ENCODE data around the gene ALG1L2.
"Not testable (repeated sequence)": the region's sequence is repeated elsewhere in the genome, so short reads cannot be mapped to it uniquely, and the experiment has no call there.

The ALG1L2 gene

DNA sequence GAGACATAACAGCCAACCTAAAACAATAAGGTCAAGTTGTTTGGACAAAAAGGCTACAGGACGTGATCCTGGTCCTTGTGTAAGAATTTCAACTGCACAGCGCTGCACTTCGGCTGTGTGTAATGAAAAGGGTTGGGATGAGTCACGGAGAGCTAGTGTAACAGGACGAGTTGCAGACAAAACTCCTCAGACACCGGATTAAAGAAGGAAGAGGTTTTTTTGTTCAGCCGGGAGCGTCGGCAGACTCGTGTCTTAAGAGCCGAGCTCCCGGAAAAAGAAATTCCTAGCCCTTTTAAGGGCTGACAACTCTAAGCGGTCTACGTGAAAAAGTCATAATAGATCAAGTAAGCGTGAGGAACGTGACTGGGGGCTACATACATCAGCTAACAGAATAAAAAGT lies 59.1 kb downstream of the ALG1L2 start:
- H3K9me3 ChIP-seq (ENCODE audit: control insufficient read depth in 1 of 2, low read length in 2 of 2); H3K27me3 ChIP-seq (ENCODE audit: low read depth, low read length); H3K4me3 ChIP-seq (ENCODE audit: low read depth in 1 of 2, low read length in 2 of 2); H3K36me3 ChIP-seq (ENCODE audit: control insufficient read depth in 1 of 2, insufficient read depth in 2 of 2, low read length in 2 of 2); H3K4me1 ChIP-seq (ENCODE audit: control insufficient read depth in 1 of 2, insufficient read depth in 2 of 2, low read length in 2 of 2); H3K27ac ChIP-seq (ENCODE audit: low read length): not testable (repeated sequence)

DNA sequence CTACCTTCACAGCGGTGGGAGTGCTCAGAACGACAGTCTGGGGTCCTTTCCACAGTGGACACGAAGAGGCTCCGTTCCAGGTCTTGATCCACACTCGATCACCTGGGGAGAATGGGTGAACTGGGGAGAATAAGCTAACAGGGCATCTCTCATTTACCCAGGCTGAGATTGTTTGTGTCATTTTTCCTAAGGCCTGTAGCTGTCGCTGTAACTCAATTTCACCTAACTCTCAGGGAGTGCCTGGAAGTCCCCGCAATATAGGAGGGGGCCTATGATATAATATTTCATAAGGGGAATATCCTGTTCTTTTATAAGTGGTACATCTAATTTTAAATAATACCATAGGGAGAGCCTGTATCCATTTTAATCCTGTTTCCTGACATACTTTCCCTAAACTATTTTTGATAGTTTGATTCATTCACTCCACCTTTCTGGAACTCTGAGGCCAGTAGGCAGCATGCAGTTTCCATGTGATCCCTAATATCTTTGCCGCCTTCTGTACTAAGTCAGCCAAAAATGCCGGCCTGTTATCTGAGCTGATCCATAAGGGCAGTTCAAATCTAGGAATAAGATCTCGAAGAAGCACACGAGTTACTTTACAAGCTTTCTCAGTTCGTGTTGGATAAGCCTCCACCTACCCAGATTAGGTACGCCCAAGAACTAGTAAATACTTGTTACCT lies 62.2 kb downstream of the ALG1L2 start:
- H3K36me3 ChIP-seq (ENCODE audit: control insufficient read depth in 1 of 2, insufficient read depth in 2 of 2, low read length in 2 of 2); H3K27ac ChIP-seq (ENCODE audit: low read length); H3K4me1 ChIP-seq (ENCODE audit: control insufficient read depth in 1 of 2, insufficient read depth in 2 of 2, low read length in 2 of 2); H3K27me3 ChIP-seq (ENCODE audit: low read depth, low read length); H3K4me3 ChIP-seq (ENCODE audit: low read depth in 1 of 2, low read length in 2 of 2); H3K9me3 ChIP-seq (ENCODE audit: control insufficient read depth in 1 of 2, low read length in 2 of 2): not testable (repeated sequence)

GRCh38 chr3:130144328-130144650 lies 62.7 kb downstream of the ALG1L2 start:
- H3K9me3 ChIP-seq (ENCODE audit: control insufficient read depth in 1 of 2, low read length in 2 of 2); H3K4me1 ChIP-seq (ENCODE audit: control insufficient read depth in 1 of 2, insufficient read depth in 2 of 2, low read length in 2 of 2); H3K4me3 ChIP-seq (ENCODE audit: low read depth in 1 of 2, low read length in 2 of 2); H3K27ac ChIP-seq (ENCODE audit: low read length); H3K27me3 ChIP-seq (ENCODE audit: low read depth, low read length); H3K36me3 ChIP-seq (ENCODE audit: control insufficient read depth in 1 of 2, insufficient read depth in 2 of 2, low read length in 2 of 2): not testable (repeated sequence)

DNA sequence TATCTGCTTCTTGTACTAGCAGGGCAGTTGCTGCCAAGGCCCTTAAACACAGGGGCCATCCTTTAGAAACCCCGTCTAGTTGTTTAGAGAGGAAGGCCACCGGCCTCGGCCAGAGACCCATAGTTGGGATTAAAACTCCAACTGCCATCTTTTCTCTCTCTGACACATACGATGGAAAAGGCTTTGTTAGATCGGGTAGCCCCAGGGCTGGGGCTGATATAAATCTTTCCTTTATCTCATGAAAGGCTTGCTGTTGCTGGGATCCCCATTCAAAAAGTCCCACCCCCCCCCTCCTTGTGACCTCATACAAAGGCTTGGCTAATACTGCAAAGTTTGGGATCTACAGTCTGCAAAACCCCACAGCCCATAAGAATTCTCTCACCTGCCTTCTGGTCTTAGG lies 63.8 kb downstream of the ALG1L2 start:
- not testable (repeated sequence) for H3K36me3 ChIP-seq (ENCODE audit: control insufficient read depth in 1 of 2, insufficient read depth in 2 of 2, low read length in 2 of 2); H3K4me3 ChIP-seq (ENCODE audit: low read depth in 1 of 2, low read length in 2 of 2); H3K27ac ChIP-seq (ENCODE audit: low read length); H3K4me1 ChIP-seq (ENCODE audit: control insufficient read depth in 1 of 2, insufficient read depth in 2 of 2, low read length in 2 of 2); H3K27me3 ChIP-seq (ENCODE audit: low read depth, low read length); H3K9me3 ChIP-seq (ENCODE audit: control insufficient read depth in 1 of 2, low read length in 2 of 2)

- H3K27me3 ChIP-seq (ENCODE audit: low read depth, low read length); H3K4me3 ChIP-seq (ENCODE audit: low read depth in 1 of 2, low read length in 2 of 2); H3K4me1 ChIP-seq (ENCODE audit: control insufficient read depth in 1 of 2, insufficient read depth in 2 of 2, low read length in 2 of 2); H3K9me3 ChIP-seq (ENCODE audit: control insufficient read depth in 1 of 2, low read length in 2 of 2); H3K27ac ChIP-seq (ENCODE audit: low read length); H3K36me3 ChIP-seq (ENCODE audit: control insufficient read depth in 1 of 2, insufficient read depth in 2 of 2, low read length in 2 of 2): not testable (repeated sequence)
These were observed 64.8 kb downstream of the ALG1L2 start for GRCh38 chr3:130146465-130146864.
